ENCODE results near the gene L3MBTL1.

The L3MBTL1 gene

DNA sequence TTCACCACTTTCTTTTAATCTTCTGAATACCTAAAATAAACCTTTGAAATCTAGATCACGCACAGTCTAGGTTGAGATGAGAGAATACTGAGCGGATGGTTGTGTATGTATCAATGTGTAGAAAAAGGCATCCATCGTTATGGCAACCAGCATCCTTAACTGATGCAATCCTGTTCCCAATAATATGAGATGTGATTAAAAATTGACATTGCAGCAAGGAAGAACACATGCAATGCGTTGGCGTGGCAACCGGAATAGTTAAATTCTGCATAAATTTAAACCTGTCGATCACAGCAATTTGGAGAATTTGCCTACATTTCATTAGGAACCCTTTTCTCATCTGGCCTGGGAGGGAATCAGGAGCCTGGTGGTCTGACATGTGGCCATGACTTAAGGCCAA is 1.3 kb upstream of the L3MBTL1 start:
- DNase-seq: no peak

- DNase-seq: no peak
Measured at GRCh38 chr20:43508106-43508505, 609 bp downstream of the L3MBTL1 start.

DNA sequence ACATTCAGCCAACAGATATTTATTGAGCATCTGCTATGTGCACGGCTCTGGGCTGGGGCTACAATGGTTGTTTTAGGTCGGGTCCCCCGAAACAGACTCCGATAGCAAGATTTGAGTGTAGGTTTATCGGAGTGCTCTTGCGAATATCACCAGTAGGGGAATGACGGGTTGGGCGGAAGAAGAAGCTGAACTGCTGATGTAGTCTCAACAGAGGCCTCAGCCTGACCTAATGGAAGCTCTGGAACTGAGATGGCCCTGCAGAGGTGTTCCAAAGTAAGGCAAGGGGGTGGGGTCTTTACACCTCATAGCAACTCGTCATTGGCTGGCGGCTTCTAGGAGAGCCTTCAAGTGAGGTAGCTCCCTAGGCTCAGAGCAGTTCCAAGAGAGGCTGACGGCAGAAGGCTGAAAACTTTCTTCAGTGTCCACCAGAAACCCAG is 1.1 kb downstream of the L3MBTL1 start:
- peak in 1 of 2 donors; percentile 10 for DNase-seq

DNA sequence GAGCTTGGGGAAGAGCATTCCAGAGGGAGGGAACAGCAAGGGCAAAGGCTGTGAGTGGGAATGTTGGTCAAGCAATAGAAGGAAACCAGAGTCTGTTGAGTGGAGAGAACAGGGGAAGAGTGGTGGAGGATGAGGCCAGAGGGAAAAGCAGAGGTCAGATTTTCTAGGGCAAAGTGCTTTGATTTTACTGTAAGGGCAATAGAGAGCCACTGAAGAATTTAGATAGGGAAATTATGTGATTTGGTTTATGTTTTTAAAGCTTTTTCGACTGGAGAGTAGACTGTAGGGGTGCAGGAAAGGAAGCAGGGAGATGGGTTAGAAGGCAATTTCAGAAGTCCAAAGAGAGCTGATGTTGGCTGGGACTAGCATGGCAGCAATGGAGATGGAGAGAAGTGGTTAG is 4.4 kb downstream of the L3MBTL1 start:
- no peak for DNase-seq

DNA sequence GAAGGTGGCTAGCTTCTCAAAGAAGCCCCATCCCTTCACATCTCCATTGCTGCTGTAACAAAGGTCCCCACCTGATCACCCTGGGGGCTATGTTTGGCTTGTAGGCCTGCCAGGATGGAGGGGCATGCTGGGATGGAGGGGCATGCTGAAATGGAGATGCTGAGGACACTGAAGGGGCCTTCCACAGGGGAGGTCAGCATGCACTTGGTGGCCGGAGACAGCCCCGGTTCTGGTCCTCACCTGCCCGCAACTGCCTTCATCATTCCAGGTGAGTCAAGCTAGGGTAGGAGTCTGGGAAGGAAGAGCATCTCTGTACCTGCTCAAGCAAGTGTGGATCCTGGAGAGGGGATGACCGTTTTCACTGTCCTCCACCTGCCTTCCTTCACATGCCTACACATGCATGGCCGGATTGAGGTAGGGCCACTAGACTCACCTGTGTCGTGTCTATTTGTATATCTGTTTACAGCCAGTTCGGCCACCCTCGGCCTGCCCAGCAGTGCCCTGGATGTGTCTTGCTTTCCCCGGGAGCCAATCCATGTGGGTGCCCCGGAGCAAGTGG is 6.0 kb downstream of the L3MBTL1 start:
- no peak for DNase-seq

DNA sequence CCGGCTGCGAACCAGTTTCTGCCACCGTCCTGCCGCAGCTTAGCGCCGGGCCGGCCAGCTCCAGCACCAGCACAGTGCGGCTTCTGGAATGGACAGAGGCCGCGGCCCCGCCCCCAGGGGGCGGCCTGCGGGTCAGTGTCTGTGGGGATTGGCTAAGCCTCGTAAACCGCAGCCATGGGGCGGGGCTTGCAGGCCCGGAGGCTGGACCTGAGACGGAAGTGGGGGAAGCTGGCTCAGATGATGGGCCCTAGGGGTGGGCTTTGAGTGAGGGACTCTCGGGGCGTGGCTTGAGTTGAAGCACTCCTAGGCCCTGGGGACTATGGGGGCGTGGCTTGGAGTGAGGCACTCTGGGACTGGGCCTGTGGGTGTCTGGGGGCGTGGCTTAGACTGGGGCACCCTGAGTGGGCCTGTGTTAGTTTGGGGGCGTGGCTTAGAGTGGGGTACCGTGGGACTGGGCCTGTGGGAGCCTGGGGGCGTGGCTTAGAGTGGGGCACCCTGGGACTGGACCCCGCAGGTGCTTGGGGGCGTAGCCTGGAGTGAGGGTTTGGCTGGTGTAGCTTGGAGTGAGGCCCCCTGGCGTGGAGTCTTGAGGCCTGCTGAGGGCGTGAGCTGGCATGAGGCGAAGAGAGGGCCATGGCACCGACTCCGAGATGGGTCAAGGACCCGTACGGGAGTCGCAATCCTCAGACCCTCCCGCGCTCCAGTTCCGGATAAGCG is 6.6 kb downstream of the L3MBTL1 start:
- peak; percentile 98 for DNase-seq

GRCh38 chr20:43514648-43514999 is 7.1 kb downstream of the L3MBTL1 start:
- no peak for DNase-seq

DNA sequence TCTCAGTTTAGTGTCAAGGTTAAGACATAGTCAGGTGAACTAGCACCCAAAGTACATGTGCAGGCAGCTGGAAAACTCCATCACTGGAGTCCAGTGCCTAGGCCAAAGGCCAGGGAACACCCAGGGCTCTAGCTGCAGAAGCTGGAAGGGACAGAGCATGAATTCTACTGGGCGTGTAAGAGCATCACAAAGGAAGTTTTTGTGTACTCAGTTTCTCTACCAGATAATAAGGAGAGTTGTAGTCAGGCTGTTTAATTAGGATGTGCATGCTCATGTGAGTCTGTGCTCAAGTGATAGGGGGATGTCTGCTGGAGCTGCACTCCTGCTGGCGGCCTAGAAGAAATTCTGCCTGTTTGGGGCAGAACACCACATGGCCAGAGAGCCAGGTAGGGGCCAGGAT is 8.1 kb downstream of the L3MBTL1 start:
- no peak for DNase-seq

- no peak for DNase-seq
Measured at GRCh38 chr20:43516251-43516824, 8.8 kb downstream of the L3MBTL1 start.

DNA sequence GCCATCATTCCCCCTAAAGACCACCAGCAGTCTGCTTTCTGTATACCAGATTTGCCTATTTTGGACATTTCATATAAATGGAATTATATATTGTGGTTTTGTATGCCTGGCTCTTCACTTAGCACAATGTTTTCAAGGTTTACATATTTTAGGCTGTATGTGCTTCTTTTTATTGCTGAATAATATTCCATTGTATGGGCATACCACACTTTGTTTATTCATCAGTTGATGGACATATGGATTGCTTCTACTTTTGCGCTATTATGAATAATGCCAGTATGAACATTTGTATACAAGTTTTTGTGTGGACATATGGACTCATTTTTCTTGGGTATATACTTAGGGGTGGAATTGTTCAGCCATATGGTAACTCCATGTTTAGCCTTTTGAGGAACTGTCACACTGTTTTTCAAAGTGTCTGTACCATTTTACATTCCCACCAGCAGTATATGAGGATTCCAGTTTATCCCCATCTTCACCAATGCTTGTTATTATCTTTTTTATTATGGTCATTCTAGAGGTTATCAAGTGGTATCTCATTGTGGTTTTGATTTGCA is 12.7 kb downstream of the L3MBTL1 start:
- DNase-seq: no peak

DNA sequence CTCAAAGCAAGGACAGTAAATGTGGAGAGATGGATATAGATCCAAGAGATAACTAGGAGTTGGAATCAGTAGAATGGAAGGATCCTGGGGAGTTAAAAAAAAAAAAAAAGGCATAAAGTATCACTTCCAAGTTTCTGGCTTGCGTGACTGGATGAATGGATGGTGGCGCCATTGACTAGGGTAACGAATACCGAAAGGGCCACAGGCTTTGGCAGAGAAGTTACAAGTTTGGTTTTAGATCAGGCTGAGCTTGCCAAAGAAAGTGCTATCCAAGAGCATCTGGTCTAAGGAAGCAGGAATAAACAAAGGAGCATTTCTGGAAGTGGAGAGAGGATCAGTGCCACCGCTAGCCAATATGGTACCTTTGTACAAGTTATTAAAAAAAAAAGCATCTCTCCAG is 17.5 kb downstream of the L3MBTL1 start:
- DNase-seq: no peak

GRCh38 chr20:43528258-43528875 is 20.9 kb downstream of the L3MBTL1 start:
- DNase-seq: no peak

DNA sequence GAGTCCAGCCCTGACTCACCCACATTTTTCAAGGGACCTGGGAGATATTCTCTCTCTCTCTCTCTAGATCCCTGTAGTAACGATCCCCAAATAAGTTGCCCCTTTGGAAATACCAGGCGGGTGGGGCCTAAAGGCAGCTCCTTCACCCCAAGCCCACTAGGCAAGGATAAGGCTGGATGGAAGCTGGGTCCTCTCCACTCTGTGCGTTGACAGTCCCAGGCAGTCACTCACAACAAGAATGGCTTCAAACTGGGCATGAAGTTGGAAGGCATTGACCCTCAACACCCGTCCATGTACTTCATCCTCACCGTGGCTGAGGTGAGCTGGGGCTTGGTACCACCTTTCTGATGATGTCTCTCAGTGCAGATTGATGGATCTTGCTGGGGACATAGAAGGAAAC is 21.6 kb downstream of the L3MBTL1 start:
- DNase-seq: no peak

DNA sequence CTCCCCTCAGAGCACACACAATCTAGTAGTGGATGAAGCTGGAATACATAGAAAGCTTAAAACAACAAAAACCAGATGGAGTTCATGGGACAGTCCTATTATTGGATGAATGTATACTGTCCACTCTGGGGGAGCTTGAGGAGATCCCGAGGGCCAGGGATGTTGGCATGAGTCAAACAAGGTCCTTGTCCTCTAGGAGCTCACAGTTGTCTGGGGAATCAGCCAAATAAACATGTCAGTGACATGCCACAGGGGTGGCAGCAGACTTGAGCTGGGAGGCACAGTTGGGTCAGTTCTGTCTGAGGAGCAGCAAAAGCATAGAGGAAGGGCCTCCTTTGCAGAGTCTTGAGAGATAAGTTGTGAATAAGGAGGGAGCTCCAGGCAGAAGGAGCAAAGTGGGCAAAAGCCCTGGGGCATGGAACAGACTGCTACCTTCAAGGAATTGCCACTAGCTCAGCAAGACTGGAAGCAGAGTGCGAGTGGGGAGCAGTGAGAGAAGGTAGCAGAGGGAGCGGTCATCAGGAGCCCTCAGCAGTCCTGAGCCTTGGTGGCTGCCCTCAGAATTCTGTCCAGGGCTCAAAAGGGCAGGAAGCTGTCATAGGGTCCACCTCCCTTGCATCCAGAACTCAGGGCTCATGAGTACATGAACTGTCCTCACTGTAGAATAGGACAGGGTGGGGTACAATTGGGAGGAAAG is 22.1 kb downstream of the L3MBTL1 start:
- no peak for DNase-seq

- DNase-seq: no peak
Measured at GRCh38 chr20:43530321-43531090, 23.0 kb downstream of the L3MBTL1 start.

- DNase-seq: no peak
Measured at GRCh38 chr20:43531091-43531443, 23.6 kb downstream of the L3MBTL1 start.

GRCh38 chr20:43532416-43533055 is 25.0 kb downstream of the L3MBTL1 start:
- no peak for DNase-seq

- DNase-seq: no peak
Measured at GRCh38 chr20:43533060-43533459, 25.6 kb downstream of the L3MBTL1 start.

DNA sequence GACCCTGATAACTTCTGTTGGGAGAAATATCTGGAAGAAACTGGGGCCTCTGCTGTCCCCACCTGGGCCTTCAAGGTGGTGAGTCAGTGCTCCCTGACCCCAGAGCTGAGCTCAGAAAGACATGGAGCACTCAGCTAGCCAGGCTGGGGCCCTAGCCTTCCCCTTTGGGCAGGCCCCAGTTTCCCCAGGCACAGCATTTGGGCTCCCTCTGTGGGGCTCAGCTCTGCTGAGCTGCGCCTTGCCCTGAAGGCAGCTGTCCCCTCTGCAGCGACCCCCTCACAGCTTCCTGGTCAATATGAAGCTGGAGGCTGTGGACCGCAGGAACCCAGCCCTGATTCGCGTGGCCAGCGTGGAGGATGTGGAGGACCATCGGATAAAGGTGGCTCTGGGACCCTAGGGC is 26.5 kb downstream of the L3MBTL1 start:
- DNase-seq: no peak

- DNase-seq: no peak
Measured at GRCh38 chr20:43534791-43535350, 27.4 kb downstream of the L3MBTL1 start.

DNA sequence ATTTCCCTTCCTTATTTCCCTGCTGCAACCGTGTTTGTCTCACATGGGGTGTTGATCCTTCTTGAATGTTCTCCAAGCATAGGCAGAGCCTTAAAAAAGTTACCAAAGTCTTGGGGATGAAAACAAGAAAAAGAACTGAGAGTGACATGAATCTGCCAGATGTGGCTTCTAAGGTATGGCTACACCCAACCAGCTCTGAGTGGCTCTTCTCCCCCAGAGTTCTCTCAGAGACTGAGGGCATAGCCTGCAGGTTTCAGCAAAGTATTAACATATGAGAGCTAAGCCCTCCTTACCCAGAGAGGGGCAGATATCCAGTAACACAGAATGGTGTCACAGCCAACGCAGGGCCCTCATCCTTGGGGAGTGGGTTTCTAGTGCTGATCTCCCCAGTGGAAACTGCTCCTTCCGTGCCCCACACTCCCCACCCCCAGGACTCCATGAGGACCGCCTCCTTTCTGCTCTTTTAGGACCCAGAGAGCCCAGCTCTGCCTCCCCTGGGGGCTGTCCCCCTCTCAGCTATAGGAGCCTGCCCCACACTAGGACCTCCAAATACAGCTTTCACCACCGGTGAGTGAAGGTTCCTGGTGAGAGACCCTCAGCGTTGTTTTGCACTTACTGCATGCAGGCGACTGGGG is 28.0 kb downstream of the L3MBTL1 start:
- DNase-seq: no peak
